D721Med (cell line): ENCODE results near the gene MARF1.
"Not testable (repeated sequence)": the region's sequence is repeated elsewhere in the genome, so short reads cannot be mapped to it uniquely, and the experiment has no call there.

ENCODE experiments used
- DNase-seq: peaks from one replicate; pipeline ENCODE4 v3.0.0; 2011; ENCODE audit warnings: low spot score; ENCODE audit not compliant: insufficient read length
- FAIRE-seq: peaks from 2 replicates; lab custom pipeline; 2011; peaks lifted over from hg19 to GRCh38; lab: Jason Lieb, UNC
- CTCF ChIP-seq: IDR thresholded peaks from 2 replicates; pipeline ENCODE4 v1.5.1; 2012; ENCODE audit warnings: mild to moderate bottlenecking, control low read depth; ENCODE audit not compliant: insufficient read depth; ENCODE audit errors: missing control alignments

Gene MARF1

DNA sequence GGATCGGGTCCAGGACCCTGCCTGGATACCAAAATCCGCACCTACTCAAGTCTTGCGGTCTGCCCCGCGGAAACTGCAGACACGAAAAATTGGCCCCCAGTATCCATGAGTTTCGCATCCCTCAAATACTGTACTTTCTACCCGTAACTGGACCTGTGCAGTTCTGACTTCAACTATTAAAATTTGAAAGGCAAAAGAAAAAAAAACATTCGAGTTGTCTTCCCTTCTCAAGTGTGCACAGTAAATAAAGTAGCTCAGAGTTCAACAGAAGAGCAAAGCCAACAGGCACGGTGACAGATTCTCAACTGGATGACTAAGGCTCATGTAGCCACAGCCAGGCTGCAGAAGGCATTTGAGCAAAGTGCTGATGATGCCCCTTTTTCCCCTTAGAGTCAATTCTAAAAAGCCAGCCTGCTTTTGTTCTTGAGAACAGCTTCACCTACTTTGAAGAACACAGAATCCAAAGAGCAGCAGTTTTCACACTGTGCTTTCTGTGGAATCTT lies 32.5 kb downstream of the MARF1 start:
- DNase-seq = no peak
- no peak for FAIRE-seq
- TF ChIP-seq CTCF = no peak

GRCh38 chr16:15609286-15609649 lies 33.7 kb downstream of the MARF1 start:
- no peak for TF ChIP-seq CTCF
- no peak for FAIRE-seq
- DNase-seq = no peak

DNA sequence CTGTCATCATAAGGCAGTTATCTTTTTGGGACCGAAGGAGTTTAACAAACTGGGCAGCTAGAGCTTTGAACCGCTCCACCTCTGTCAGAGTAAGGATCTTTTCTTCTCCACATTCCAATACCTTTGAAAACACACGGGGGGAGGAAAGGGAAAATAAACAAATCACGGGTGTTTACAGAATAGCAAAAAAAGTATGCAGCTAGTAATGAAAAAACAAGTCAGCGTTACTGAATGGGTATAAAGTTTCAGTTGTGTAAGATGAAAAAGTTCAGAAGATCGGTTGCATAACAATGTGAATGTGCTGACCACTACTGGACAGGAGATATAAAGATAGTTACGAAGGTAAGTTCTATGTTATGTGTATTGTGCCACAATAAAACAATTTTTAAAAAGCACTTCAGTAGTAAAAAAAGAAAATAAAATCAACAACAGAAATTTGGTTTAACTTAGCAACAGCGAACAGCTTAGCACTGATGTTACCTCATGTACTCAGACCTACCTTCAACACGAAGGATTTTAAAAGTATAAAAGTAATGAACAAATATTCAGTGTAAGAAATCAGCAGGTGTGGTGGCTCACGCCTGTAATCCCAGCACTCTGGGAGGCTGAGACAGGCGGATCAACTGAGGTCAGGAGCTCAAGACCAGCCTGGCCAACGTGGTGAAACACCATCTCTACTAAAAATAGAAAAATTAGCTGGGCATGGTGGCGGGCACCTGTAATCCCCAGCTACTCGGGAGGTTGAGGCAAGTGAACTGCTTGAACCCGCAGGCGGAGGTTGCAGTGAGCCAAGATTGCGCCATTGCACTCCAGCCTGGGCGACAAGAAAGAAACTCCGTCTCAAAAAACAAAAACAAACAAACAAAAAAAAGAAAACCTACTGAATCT lies 34.3 kb downstream of the MARF1 start:
- TF ChIP-seq CTCF = no peak
- FAIRE-seq = no peak
- DNase-seq = no peak

- FAIRE-seq (no peak), DNase-seq (no peak)
- no peak for TF ChIP-seq CTCF
Observed at GRCh38 chr16:15607700-15608396, 35.1 kb downstream of the MARF1 start.

GRCh38 chr16:15607221-15607699 lies 35.7 kb downstream of the MARF1 start:
- DNase-seq, FAIRE-seq: not testable (repeated sequence)

DNA sequence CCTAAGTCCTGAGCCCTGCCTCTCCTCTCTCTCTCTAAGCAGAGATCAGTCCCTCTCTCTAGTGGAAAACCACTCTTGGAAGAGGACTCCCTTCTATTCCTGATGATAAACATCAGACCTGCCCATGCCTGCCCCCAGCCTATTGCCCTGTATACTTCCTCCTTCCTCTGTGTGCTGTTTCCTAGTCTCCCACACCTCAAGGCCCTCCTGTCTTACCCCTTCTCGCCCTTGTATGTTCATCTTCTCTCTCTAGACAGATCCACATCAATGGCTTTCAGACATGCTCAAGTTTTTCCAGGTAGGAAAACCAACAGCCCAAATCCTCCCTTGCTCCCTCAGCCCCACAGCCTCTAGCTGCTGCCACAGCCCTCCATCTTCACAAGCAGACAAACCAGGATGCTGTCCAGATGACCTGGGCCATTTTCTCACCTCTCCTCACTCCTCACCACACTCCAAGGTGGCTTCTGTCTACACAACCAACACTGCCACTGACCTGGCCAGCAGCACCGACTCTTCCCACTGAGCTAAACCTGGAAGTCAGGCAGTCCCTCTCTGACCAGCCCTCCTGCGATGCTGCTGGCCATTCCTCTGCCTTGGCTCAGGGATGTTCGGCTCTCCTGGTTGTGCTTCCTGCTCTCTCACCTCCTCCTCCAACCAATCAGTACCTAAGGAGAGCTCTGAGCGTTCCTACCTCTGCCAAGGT lies 36.3 kb downstream of the MARF1 start:
- no peak for TF ChIP-seq CTCF
- FAIRE-seq (no peak), DNase-seq (no peak)

- FAIRE-seq (no peak), DNase-seq (no peak)
- no peak for TF ChIP-seq CTCF
Observed at GRCh38 chr16:15605839-15606517, 37.0 kb downstream of the MARF1 start.
